Activated CD8-positive, alpha-beta memory T cell treated with anti-CD3 and anti-CD28 coated beads, Interleukin-2, amount 50 U/mL, for 24 hours (primary cell): ENCODE data around the gene SLC39A13.

Experiments
- DNase-seq: peaks from one replicate; pipeline ENCODE4 v3.0.0-alpha.2; 2020; ENCODE audit errors: extremely low read depth

SLC39A13 gene

GRCh38 chr11:47430524-47430923 lies 22.1 kb downstream of the SLC39A13 start:
- DNase-seq: no peak

- DNase-seq: no peak
Observed at GRCh38 chr11:47431356-47432083, 23.1 kb downstream of the SLC39A13 start.

- no peak for DNase-seq
Observed at GRCh38 chr11:47433157-47433556, 24.8 kb downstream of the SLC39A13 start.

- DNase-seq: no peak
Observed at GRCh38 chr11:47434011-47434786, 25.8 kb downstream of the SLC39A13 start.

- DNase-seq: no peak
Observed at GRCh38 chr11:47435687-47436086, 27.3 kb downstream of the SLC39A13 start.

GRCh38 chr11:47436726-47437125 lies 28.3 kb downstream of the SLC39A13 start:
- DNase-seq: no peak

- DNase-seq: no peak
Observed at GRCh38 chr11:47437218-47437745, 28.9 kb downstream of the SLC39A13 start.

- no peak for DNase-seq
Observed at GRCh38 chr11:47437746-47438418, 29.5 kb downstream of the SLC39A13 start.

- DNase-seq: no peak
Observed at GRCh38 chr11:47438721-47439120, 30.3 kb downstream of the SLC39A13 start.

GRCh38 chr11:47440054-47440476 lies 31.7 kb downstream of the SLC39A13 start:
- no peak for DNase-seq

- DNase-seq: no peak
Observed at GRCh38 chr11:47441421-47441820, 33.0 kb downstream of the SLC39A13 start.

- DNase-seq: no peak
Observed at GRCh38 chr11:47442514-47442913, 34.1 kb downstream of the SLC39A13 start.

- DNase-seq: no peak
Observed at GRCh38 chr11:47443028-47443700, 34.8 kb downstream of the SLC39A13 start.

GRCh38 chr11:47443817-47444216 lies 35.4 kb downstream of the SLC39A13 start:
- DNase-seq: no peak

- no peak for DNase-seq
Observed at GRCh38 chr11:47445840-47446239, 37.5 kb downstream of the SLC39A13 start.

GRCh38 chr11:47446833-47447232 lies 38.4 kb downstream of the SLC39A13 start:
- no peak for DNase-seq

- DNase-seq: no peak
Observed at GRCh38 chr11:47447906-47448305, 39.5 kb downstream of the SLC39A13 start.

- no peak for DNase-seq
Observed at GRCh38 chr11:47448566-47449427, 40.4 kb downstream of the SLC39A13 start, which contains the start of gene RAPSN. Gene RAPSN, minus strand, starts transcription at chr11:47449136. Its CDS starts 172 bp downstream, at chr11:47448964.

GRCh38 chr11:47449541-47449940 lies 41.2 kb downstream of the SLC39A13 start:
- DNase-seq: no peak

- DNase-seq: no peak
Observed at GRCh38 chr11:47451436-47451835, 43.0 kb downstream of the SLC39A13 start.

GRCh38 chr11:47451990-47452389 lies 43.6 kb downstream of the SLC39A13 start:
- DNase-seq: no peak
